ENCODE results near the gene KDM8. TPM values are rescaled to one million over a fixed set of nuclear protein-coding genes. Genes with fewer than 3 reads are reported as not detected.

The KDM8 gene
- total RNA-seq, 1 donor from 2014 or later: 6.1 TPM

DNA sequence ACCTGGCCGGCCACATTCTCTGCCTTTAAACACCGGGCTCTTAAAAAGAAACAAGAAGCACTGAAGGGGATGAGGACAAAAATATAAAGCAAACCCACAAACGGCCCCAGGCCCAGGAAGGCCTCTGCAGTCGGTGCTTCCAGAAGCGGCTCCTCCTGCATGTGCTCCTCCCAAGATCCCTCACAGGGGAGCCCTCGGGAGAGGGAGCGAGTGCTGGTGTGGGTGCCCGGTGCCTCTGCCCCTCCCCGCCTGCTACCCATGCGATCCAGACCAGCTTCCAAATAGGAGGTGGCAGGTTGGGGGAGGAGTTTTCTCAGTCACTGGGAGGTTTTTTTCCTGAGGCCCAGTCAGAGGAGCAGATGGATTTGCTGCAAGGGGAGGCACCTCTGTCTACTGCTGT lies 15.8 kb downstream of the KDM8 start:
- no peak overlapping the region for H3K4me3 ChIP-seq
- no peaks in the 10 kb centered on the region for H3K27me3 ChIP-seq
- H3K4me1 ChIP-seq: peaks cover 17% of the 10 kb centered on the region
- H3K9me3 ChIP-seq: no peaks in the 10 kb centered on the region
- no peak for DNase-seq
- intact Hi-C loops (cut with DNase I): no loop called here
- peaks cover 13% of the 10 kb centered on the region for H3K36me3 ChIP-seq
- H3K27ac ChIP-seq: no peak overlapping the region
- TF ChIP-seq, protein P1, sequence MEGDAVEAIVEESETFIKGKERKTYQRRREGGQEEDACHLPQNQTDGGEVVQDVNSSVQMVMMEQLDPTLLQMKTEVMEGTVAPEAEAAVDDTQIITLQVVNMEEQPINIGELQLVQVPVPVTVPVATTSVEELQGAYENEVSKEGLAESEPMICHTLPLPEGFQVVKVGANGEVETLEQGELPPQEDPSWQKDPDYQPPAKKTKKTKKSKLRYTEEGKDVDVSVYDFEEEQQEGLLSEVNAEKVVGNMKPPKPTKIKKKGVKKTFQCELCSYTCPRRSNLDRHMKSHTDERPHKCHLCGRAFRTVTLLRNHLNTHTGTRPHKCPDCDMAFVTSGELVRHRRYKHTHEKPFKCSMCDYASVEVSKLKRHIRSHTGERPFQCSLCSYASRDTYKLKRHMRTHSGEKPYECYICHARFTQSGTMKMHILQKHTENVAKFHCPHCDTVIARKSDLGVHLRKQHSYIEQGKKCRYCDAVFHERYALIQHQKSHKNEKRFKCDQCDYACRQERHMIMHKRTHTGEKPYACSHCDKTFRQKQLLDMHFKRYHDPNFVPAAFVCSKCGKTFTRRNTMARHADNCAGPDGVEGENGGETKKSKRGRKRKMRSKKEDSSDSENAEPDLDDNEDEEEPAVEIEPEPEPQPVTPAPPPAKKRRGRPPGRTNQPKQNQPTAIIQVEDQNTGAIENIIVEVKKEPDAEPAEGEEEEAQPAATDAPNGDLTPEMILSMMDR (IDR thresholded peaks at IDR 0.05): no peak
- no peak for ATAC-seq

DNA sequence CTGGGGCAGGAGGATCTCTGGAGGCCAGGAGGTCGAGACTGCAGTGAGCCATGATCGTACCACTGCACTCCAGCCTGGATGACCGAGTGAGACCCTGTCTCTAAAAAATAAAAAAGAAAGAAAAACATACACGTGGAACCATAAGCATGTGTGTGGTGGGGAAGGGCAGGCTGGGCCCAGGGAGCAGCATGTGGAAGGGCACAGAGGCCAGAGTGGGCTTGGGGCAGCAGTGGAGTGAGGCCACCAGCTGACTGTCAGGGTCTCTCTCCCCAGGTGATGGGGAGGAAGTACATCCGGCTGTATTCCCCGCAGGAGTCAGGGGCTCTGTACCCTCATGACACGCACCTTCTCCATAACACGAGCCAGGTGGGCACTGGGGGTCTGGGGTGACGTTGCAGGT lies 16.8 kb downstream of the KDM8 start:
- DNase-seq (no peak), ATAC-seq (no peak)
- Histone ChIP-seq H3K4me3 (no peak overlapping the region), H3K27ac (no peak overlapping the region), H3K36me3 (peaks cover 15% of the 10 kb centered on the region), H3K27me3 (no peaks in the 10 kb centered on the region), H3K4me1 (peaks cover 17% of the 10 kb centered on the region), H3K9me3 (no peaks in the 10 kb centered on the region)
- TF ChIP-seq, protein P1 (IDR thresholded peaks at IDR 0.05): no peak
- intact Hi-C loops (cut with DNase I): no loop called here

DNA sequence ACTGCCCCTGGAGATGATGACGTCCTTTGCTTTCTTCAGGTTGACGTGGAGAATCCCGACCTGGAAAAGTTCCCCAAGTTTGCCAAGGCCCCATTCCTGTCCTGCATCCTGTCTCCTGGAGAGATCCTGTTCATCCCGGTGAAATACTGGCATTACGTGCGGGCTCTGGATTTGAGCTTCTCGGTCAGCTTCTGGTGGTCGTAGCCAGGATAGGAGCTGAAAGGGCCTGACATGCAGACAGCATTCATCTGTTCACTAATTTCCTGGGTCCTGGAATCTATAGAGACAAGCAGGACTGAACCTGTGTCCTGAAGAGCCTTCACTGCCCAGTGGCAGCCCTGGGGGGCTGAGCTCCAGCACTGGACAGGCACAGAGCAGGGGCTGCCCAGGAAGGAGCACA lies 17.2 kb downstream of the KDM8 start:
- DNase-seq (no peak), ATAC-seq (no peak)
- H3K4me1 ChIP-seq: peaks cover 17% of the 10 kb centered on the region
- no peak overlapping the region for H3K4me3 ChIP-seq
- H3K36me3 ChIP-seq: peaks cover 15% of the 10 kb centered on the region
- intact Hi-C loops (cut with DNase I): no loop called here
- no peaks in the 10 kb centered on the region for H3K9me3 ChIP-seq
- no peak overlapping the region for H3K27ac ChIP-seq
- no peaks in the 10 kb centered on the region for H3K27me3 ChIP-seq
- TF ChIP-seq, protein P1 (IDR thresholded peaks at IDR 0.05): no peak

DNA sequence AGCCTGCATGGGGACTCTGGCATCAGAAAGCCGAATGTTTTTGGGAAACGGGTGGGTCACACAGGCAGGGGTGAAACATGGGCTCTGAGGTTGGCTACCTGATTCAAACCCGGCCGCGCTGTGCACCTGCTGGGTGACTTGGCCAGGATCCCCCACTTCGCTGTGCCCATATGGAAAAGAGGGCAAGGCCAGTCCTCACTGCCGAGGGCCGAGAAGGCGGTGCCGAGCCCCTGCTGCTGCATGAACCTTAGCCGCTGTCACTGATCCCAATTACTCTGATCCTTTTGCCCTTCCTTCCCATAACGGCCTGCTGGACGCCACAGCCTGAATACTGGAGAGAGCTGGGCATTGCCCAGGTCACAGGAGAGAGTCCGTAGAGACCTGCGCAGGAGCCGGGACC lies 17.7 kb downstream of the KDM8 start:
- no peak for ATAC-seq
- Histone ChIP-seq H3K27ac (no peak overlapping the region), H3K9me3 (no peaks in the 10 kb centered on the region), H3K36me3 (peaks cover 15% of the 10 kb centered on the region), H3K4me3 (no peak overlapping the region), H3K4me1 (peaks cover 17% of the 10 kb centered on the region), H3K27me3 (no peaks in the 10 kb centered on the region)
- TF ChIP-seq, protein P1 (IDR thresholded peaks at IDR 0.05): no peak
- intact Hi-C loops (cut with DNase I): no loop called here
- no peak for DNase-seq

DNA sequence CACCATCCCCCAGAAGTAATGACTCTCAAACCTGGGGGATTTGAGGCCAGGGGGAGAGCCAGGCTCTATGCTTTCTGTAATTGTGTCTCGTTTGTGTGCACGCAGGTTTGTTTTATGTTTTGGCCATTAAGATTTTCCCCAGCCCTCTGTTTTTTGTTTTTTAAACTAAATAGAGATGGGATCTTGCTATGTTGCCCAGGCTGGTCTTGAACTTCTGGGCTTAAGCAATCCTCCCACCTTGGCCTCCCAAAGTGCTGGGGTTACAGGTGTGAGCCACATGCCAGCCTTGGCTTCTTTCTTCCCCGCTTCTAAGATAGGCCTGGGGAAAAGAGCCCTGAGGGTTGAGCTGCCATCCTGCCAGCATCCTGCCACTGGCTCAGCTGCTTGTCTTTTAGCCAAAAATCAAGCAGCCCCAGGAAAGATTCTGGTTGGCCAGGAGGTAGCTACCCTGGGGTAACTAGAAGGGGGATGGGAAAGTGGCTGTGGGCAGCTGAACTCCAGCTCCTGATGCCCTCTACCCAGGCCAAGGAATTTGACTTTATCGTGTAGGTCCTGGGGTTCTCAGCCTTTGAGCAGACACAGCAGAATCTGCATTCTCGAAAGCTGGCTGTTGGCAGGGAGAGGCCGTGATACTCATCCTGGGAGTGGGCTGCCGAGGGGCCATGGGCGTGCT lies 18.4 kb downstream of the KDM8 start:
- Histone ChIP-seq H3K9me3 (no peaks in the 10 kb centered on the region), H3K27ac (peak overlapping the region; percentile 68), H3K4me3 (no peak overlapping the region), H3K36me3 (peaks cover 15% of the 10 kb centered on the region), H3K4me1 (peaks cover 17% of the 10 kb centered on the region), H3K27me3 (no peaks in the 10 kb centered on the region)
- DNase-seq: no peak
- TF ChIP-seq, protein P1 (IDR thresholded peaks at IDR 0.05): no peak
- intact Hi-C loops (cut with DNase I): no loop called here
- ATAC-seq: no peak

All from upper lobe of right lung (tissue), 1 donor.